ENCODE results near the gene STMN3.

DNA sequence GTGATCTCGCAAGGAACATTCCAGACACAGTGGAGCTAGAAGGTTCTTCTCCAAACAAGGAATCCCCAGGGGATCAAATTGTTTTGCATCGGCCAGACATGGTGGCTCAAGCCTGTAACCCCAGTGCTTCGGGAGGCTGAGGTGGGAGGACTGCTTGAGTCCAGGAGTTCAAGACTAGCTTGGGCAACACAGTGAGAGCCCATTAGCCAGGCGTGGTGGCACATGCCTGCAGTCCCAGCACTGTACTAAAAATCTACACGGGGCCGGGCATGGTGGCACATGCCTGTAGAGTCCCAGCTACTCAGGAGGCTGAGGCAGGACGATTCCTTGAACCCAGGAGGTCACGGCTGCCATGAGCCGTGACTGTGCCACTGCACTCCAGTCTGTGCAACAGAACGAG lies 41.6 kb downstream of the STMN3 start:
- TF ChIP-seq, protein P1, sequence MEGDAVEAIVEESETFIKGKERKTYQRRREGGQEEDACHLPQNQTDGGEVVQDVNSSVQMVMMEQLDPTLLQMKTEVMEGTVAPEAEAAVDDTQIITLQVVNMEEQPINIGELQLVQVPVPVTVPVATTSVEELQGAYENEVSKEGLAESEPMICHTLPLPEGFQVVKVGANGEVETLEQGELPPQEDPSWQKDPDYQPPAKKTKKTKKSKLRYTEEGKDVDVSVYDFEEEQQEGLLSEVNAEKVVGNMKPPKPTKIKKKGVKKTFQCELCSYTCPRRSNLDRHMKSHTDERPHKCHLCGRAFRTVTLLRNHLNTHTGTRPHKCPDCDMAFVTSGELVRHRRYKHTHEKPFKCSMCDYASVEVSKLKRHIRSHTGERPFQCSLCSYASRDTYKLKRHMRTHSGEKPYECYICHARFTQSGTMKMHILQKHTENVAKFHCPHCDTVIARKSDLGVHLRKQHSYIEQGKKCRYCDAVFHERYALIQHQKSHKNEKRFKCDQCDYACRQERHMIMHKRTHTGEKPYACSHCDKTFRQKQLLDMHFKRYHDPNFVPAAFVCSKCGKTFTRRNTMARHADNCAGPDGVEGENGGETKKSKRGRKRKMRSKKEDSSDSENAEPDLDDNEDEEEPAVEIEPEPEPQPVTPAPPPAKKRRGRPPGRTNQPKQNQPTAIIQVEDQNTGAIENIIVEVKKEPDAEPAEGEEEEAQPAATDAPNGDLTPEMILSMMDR (IDR thresholded peaks at IDR 0.05; ENCODE audit: low read depth, low read length, missing input control), result no peak
- TF ChIP-seq SP1 (IDR thresholded peaks at IDR 0.05), result no peak
- no peak for TF ChIP-seq JUND (IDR thresholded peaks at IDR 0.05)
- no peak for TF ChIP-seq TAF1 (conservative IDR thresholded peaks at IDR 0.05)
- no peak for TF ChIP-seq FOXA1 (IDR thresholded peaks at IDR 0.05)
- TF ChIP-seq EGR1 (IDR thresholded peaks at IDR 0.05; ENCODE audit: low read depth in 2 of 2), result no peak
- TF ChIP-seq, protein P2, sequence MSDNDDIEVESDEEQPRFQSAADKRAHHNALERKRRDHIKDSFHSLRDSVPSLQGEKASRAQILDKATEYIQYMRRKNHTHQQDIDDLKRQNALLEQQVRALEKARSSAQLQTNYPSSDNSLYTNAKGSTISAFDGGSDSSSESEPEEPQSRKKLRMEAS (IDR thresholded peaks at IDR 0.05), result no peak
- TF ChIP-seq YY1 (IDR thresholded peaks at IDR 0.05), result no peak
- TF ChIP-seq RAD21 (IDR thresholded peaks at IDR 0.05), result no peak
